Activated T-cell treated with anti-CD3 and anti-CD28 coated beads, Interleukin-2, amount 50 U/mL, for 4 hours (primary cell): ENCODE results near the gene PPP1R12B. TPM values are rescaled to one million over a fixed set of nuclear protein-coding genes. Genes with fewer than 3 reads are reported as not detected.
"Not testable (repeated sequence)": the region's sequence is repeated elsewhere in the genome, so short reads cannot be mapped to it uniquely, and the experiment has no call there.

Experiments
- ATAC-seq, 2 donors: fragments of 200-7000 bp; cut with Tn5 transposase; one replicate each; pipeline ENCODE4 v1.10.0; 2021
- DNase-seq: peaks from one replicate; pipeline ENCODE4 v3.0.0-alpha.2; 2020
- H3K27me3 Mint-ChIP-seq: one replicate; pipeline ENCODE4 v1.8.0; 2021; ENCODE audit warnings: low read depth, mixed read lengths
- H3K36me3 Mint-ChIP-seq: one replicate; pipeline ENCODE4 v1.8.0; 2022; ENCODE audit warnings: mixed read lengths; ENCODE audit not compliant: insufficient read depth
- H3K4me1 Mint-ChIP-seq: one replicate; pipeline ENCODE4 v1.8.0; 2021; ENCODE audit warnings: low read depth, mixed read lengths
- H3K4me3 Mint-ChIP-seq: one replicate; pipeline ENCODE4 v1.8.0; 2021; ENCODE audit warnings: mild to moderate bottlenecking, moderate library complexity, mixed read lengths
- H3K9me3 Mint-ChIP-seq: one replicate; pipeline ENCODE4 v1.8.0; 2021; ENCODE audit warnings: mixed read lengths
- total RNA-seq, 3 donors: library from RNA; stranded (reverse); gene quantifications; one replicate each; pipeline ENCODE4 v1.2.1, GENCODE V29; 2021

The PPP1R12B gene
- total RNA-seq, 3 donors from 2014 or later: 4.7 to 8.1 (median 5.4) TPM

- not testable (repeated sequence) for ATAC-seq, H3K9me3 Mint-ChIP-seq, DNase-seq, H3K4me3 Mint-ChIP-seq, H3K36me3 Mint-ChIP-seq
- Mint-ChIP-seq H3K27me3 (peaks cover 49% of the 10 kb centered on the region), H3K4me1 (peaks cover 14% of the 10 kb centered on the region)
These were observed 290.3 kb downstream of the PPP1R12B start for GRCh38 chr1:202638701-202639305.

GRCh38 chr1:202639500-202639899, 291.0 kb downstream of the PPP1R12B start:
- H3K27me3 Mint-ChIP-seq: peaks cover 56% of the 10 kb centered on the region

GRCh38 chr1:202642212-202642611, 293.7 kb downstream of the PPP1R12B start:
- Mint-ChIP-seq H3K27me3 (peaks cover 74% of the 10 kb centered on the region), H3K4me3 (peak overlapping the region; percentile 72), H3K36me3 (no peaks in the 10 kb centered on the region), H3K9me3 (no peaks in the 10 kb centered on the region), H3K4me1 (peaks cover 24% of the 10 kb centered on the region)
- ATAC-seq: no peak
- DNase-seq: no peak

More at GRCh38 chr1:202639500-202639899, 291.0 kb downstream of the PPP1R12B start:
- no peaks in the 10 kb centered on the region for H3K9me3 Mint-ChIP-seq
- DNase-seq (no peak), ATAC-seq (no peak)
- peaks cover 21% of the 10 kb centered on the region for H3K4me1 Mint-ChIP-seq
- H3K36me3 Mint-ChIP-seq: no peaks in the 10 kb centered on the region
- H3K4me3 Mint-ChIP-seq: no peak overlapping the region

Other genes starting within 250 kb of the PPP1R12B start
- gene GPR37L1, start 225.8 kb upstream of the PPP1R12B start, total RNA-seq: not detected
- 10 to 100 TPM; 48.9 to 55.0 (median 52.1) TPM for gene ARL8A, start 204.0 kb upstream of the PPP1R12B start, total RNA-seq
- 100 to 1,000 TPM; 304 to 352 (median 331) TPM for gene PTPN7, start 188.1 kb upstream of the PPP1R12B start, total RNA-seq
- gene LGR6, start 154.9 kb upstream of the PPP1R12B start, total RNA-seq: under 1 TPM in 2 of 3 donors, not detected in 1; 0.08 to 0.21 TPM
- 10 to 100 TPM; 45.2 to 62.3 (median 60.6) TPM for gene UBE2T, start 6.8 kb upstream of the PPP1R12B start, total RNA-seq